ENCODE measurements around the gene SMG9.

DNA sequence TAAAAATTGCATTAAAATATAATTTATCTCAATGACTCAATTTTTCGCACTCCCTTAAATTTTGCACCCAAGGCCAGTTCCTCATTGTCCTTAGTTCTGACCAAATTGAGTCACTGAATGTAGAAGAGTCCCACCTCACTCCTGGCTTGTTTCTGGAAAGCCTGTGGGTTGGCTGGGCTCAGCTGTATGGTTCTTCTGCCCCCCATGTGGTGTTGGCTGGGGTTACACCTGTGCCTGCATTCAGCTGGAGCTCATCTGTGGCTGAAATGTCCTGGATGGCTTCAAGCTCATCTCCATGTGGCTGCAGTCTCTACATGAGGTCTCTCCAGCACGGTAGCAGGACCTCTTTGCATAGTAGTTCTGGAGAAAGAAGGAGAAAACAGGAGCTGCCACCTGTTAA, 46.0 kb downstream of the SMG9 start:
- TF ChIP-seq, protein P1, sequence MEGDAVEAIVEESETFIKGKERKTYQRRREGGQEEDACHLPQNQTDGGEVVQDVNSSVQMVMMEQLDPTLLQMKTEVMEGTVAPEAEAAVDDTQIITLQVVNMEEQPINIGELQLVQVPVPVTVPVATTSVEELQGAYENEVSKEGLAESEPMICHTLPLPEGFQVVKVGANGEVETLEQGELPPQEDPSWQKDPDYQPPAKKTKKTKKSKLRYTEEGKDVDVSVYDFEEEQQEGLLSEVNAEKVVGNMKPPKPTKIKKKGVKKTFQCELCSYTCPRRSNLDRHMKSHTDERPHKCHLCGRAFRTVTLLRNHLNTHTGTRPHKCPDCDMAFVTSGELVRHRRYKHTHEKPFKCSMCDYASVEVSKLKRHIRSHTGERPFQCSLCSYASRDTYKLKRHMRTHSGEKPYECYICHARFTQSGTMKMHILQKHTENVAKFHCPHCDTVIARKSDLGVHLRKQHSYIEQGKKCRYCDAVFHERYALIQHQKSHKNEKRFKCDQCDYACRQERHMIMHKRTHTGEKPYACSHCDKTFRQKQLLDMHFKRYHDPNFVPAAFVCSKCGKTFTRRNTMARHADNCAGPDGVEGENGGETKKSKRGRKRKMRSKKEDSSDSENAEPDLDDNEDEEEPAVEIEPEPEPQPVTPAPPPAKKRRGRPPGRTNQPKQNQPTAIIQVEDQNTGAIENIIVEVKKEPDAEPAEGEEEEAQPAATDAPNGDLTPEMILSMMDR (IDR thresholded peaks at IDR 0.05; ENCODE audit: insufficient read depth, low read depth, low read length), result no peak
- no peak for TF ChIP-seq EZH2 (IDR thresholded peaks at IDR 0.05; ENCODE audit: insufficient read depth, low read length)

Measured in astrocyte (in vitro differentiated cells and primary cell).